Testis (tissue), 3 donors: ENCODE results near the gene MAOA. TPM values are rescaled to one million over a fixed set of nuclear protein-coding genes. Genes with fewer than 3 reads are reported as not detected.
"Not testable (repeated sequence)": the region's sequence is repeated elsewhere in the genome, so short reads cannot be mapped to it uniquely, and the experiment has no call there.

Experiments
- DNase-seq: peaks from one replicate; pipeline ENCODE4 v3.0.0-alpha.2; 2019
- H3K27ac ChIP-seq, 2 donors: fragments of 200-600 bp; sonication (generic); one replicate each; pipeline ENCODE4 v1.5.1; 2019
- H3K27me3 ChIP-seq: fragments of 200-600 bp; sonication (generic); one replicate; pipeline ENCODE4 v1.5.1; 2019
- H3K36me3 ChIP-seq: fragments of 200-600 bp; sonication (generic); one replicate; pipeline ENCODE4 v1.5.1; 2017; ENCODE audit warnings: low read depth; ENCODE audit errors: missing control alignments
- H3K4me1 ChIP-seq: fragments of 200-600 bp; sonication (generic); one replicate; pipeline ENCODE4 v1.5.1; 2019
- H3K4me3 ChIP-seq, 2 donors: fragments of 200-600 bp; sonication (generic); one replicate each; pipeline ENCODE4 v1.5.1; 2017 to 2019
- H3K9me3 ChIP-seq: fragments of 200-600 bp; sonication (generic); one replicate; pipeline ENCODE4 v1.5.1; 2017
- POLR2A ChIP-seq: fragments of 450-650 bp; IDR thresholded peaks from one replicate; pipeline ENCODE4 v1.6.1; 2017; ENCODE audit warnings: antibody characterized with exemption, mild to moderate bottlenecking, moderate library complexity
- WGBS, 2 donors: methylation state at CpG; one replicate each; pipeline ENCODE4 v1.1.5; 2018; 5-methylcytosine and 5-hydroxymethylcytosine counted together
- intact Hi-C: fragments of 100-400 bp; cut with DNase I; formaldehyde crosslinking; loops from one replicate; pipeline ENCODE4 v1.15.1; 2023; ENCODE audit warnings: low total_unique reads
- polyA plus RNA-seq: library from polyadenylated mRNA; stranded (reverse); fragments of 350-450 nt; fragmentation: Illumina TruSeq; extraction: RNeasy Lipid Tissue Mini Kit (QIAGEN cat#74804); gene quantifications from one replicate; pipeline ENCODE4 v1.2.3, GENCODE V29; 2014; ENCODE audit warnings: low read depth, low replicate concordance; ENCODE audit not compliant: insufficient read depth
- total RNA-seq, 2 donors: library from RNA; depleted of rRNA; stranded (reverse); fragments of >200 nt; gene quantifications; one replicate each; pipeline ENCODE4 v1.2.3, GENCODE V29; 2016
- TF ChIP-seq, protein P1 (sequence below), 3 experiments: fragments of 450-650 bp in 2 of 3; fragments of 200-600 bp in 1 of 3; sonication (generic) in 1 of 3; IDR thresholded peaks; one replicate each; pipeline ENCODE4 v1.5.1; 2016 to 2019; ENCODE audit warnings: antibody characterized with exemption in 3 of 3, mild to moderate bottlenecking in 2 of 3, moderate library complexity in 1 of 3

MAOA gene
- total and polyA plus RNA-seq, 3 donors from 2014 or later = 6.5 to 12.3 (median 11.8) TPM

DNA sequence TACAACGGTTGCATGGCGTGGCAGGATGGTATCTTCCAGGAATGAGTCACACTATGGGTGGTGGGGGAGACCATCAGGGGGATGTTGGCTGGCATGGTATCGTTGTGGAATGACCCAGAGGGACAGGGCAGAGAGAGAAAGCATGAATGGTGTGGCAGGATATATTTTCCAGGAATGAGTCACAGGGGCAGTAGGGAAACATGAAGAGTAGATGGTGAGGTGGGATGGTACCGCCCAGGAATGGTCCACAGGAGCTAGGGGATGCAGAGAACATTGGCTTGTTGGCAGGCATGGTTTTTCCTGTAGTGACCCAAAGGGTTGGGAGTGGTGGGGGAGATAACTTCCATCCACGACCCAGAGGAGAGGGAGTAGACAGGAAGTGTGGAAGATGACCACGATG is 62.4 kb downstream of the MAOA start:
- Histone ChIP-seq H3K4me3 (no peak overlapping the region), H3K4me1 (no peaks in the 10 kb centered on the region), H3K27me3 (no peaks in the 10 kb centered on the region), H3K36me3 (no peaks in the 10 kb centered on the region), H3K9me3 (no peaks in the 10 kb centered on the region), H3K27ac (no peak overlapping the region)
- no peak for DNase-seq
- intact Hi-C loops = no loop called here
- WGBS, 2 donors = 67 to 70% methylated on average over 4 to 6 of the region's 6 CpGs
- no peak for TF ChIP-seq POLR2A
- TF ChIP-seq, protein P1, sequence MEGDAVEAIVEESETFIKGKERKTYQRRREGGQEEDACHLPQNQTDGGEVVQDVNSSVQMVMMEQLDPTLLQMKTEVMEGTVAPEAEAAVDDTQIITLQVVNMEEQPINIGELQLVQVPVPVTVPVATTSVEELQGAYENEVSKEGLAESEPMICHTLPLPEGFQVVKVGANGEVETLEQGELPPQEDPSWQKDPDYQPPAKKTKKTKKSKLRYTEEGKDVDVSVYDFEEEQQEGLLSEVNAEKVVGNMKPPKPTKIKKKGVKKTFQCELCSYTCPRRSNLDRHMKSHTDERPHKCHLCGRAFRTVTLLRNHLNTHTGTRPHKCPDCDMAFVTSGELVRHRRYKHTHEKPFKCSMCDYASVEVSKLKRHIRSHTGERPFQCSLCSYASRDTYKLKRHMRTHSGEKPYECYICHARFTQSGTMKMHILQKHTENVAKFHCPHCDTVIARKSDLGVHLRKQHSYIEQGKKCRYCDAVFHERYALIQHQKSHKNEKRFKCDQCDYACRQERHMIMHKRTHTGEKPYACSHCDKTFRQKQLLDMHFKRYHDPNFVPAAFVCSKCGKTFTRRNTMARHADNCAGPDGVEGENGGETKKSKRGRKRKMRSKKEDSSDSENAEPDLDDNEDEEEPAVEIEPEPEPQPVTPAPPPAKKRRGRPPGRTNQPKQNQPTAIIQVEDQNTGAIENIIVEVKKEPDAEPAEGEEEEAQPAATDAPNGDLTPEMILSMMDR (IDR thresholded peaks at IDR 0.05) = no peak

DNA sequence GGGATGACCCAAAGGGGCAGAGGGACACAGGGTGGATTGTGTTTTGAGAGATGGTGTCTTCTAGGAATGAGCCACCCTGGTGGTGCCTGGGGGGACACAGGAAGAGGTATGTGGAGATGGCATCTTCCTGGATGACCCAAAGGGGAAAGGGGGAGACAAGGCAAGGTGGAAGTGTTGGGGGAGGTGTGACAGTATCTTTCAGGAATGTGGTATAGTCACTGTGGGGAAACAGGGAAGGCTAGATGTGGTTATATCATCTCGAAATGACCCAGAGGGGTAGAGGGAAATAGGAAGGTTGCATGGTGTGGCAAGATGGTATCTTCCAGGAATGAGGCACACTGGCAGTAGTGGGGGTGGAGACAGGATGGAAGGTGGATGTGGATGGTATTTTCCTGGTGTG is 62.9 kb downstream of the MAOA start:
- WGBS, 2 donors = 43 to 71% methylated on average over 1 of the region's 1 CpG
- intact Hi-C loops = no loop called here
- Histone ChIP-seq H3K27ac (no peak overlapping the region), H3K4me3 (no peak overlapping the region), H3K36me3 (no peaks in the 10 kb centered on the region), H3K4me1 (no peaks in the 10 kb centered on the region), H3K9me3 (no peaks in the 10 kb centered on the region), H3K27me3 (no peaks in the 10 kb centered on the region)
- no peak for DNase-seq
- no peak for TF ChIP-seq POLR2A
- TF ChIP-seq, protein P1 (IDR thresholded peaks at IDR 0.05) = no peak

DNA sequence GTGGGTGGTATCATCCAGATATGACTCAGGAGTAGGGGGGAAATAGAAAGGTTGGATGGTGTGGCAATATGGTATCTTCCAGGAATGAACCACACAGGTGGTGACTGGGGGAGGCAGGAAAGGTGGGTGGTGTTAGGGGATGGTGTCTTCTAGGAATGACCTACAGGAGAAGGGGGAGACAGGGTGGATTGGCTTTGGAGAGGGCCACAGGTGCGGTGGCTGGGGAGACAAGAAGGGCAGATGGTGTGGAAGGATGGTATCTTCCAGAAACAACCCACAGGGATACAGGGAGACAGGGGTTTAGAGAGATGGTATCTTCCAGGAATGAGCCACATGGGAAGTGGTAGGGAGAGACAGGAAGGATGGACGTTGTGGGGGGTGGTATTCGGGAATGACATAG is 64.0 kb downstream of the MAOA start:
- no peak overlapping the region for H3K27ac ChIP-seq
- no peaks in the 10 kb centered on the region for H3K36me3 ChIP-seq
- no peaks in the 10 kb centered on the region for H3K9me3 ChIP-seq
- H3K4me3 ChIP-seq = no peak overlapping the region
- H3K4me1 ChIP-seq = no peaks in the 10 kb centered on the region
- DNase-seq = no peak
- no peaks in the 10 kb centered on the region for H3K27me3 ChIP-seq
- intact Hi-C loops = no loop called here
- TF ChIP-seq, protein P1 (IDR thresholded peaks at IDR 0.05) = no peak
- TF ChIP-seq POLR2A = no peak
- 54 to 72% methylated on average over 3 of the region's 3 CpGs for WGBS, 2 donors

DNA sequence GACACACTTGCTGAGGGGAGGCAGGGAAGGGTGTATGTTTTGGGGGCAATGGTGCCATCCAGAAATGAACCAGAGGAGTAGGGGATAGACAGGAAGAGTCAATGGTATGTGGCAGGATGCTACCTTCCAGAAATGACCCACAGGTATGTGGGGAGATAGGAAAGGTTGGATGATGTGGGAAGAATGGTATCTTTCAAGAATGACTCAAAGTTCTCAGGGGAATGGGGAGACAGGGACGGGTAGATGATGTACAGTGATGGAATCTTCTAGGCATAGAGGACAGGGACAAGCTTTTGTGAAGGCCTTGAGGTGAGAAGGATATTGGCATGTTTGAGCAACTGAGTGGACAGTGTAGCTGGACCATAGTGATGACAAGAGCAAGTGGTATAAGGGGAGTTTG is 64.9 kb downstream of the MAOA start:
- no peak overlapping the region for H3K4me3 ChIP-seq
- WGBS, 2 donors = 36 to 77% methylated on average over 1 of the region's 1 CpG
- intact Hi-C loops = no loop called here
- H3K36me3 ChIP-seq = no peaks in the 10 kb centered on the region
- no peak for TF ChIP-seq POLR2A
- TF ChIP-seq, protein P1 (IDR thresholded peaks at IDR 0.05) = no peak
- no peaks in the 10 kb centered on the region for H3K9me3 ChIP-seq
- H3K4me1 ChIP-seq = no peaks in the 10 kb centered on the region
- no peak for DNase-seq
- H3K27me3 ChIP-seq = no peaks in the 10 kb centered on the region
- H3K27ac ChIP-seq = no peak overlapping the region

DNA sequence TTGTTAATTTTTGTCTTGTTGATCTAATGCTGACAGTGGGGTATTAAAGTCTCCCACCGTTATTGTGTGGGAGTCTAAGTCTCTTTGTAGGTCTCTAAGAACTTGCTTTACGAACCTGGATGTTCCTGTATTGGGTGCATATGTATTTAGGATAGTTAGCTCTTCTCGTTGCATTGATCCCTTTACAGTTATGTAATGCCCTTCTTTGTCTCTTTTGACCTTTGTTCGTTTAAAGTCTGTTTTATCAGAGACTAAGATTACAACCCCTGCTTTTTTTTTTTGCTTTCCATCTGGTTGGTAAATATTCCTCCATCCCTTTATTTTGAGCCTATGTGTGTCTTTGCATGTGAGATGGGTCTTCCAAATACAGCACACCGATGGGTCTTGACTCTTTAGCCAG is 69.1 kb downstream of the MAOA start:
- DNase-seq, H3K36me3 ChIP-seq, H3K27ac ChIP-seq, H3K4me3 ChIP-seq, H3K27me3 ChIP-seq, H3K9me3 ChIP-seq, intact Hi-C loops, H3K4me1 ChIP-seq: not testable (repeated sequence)
- WGBS, 2 donors = 70 to 88% methylated on average over 4 to 5 of the region's 5 CpGs

DNA sequence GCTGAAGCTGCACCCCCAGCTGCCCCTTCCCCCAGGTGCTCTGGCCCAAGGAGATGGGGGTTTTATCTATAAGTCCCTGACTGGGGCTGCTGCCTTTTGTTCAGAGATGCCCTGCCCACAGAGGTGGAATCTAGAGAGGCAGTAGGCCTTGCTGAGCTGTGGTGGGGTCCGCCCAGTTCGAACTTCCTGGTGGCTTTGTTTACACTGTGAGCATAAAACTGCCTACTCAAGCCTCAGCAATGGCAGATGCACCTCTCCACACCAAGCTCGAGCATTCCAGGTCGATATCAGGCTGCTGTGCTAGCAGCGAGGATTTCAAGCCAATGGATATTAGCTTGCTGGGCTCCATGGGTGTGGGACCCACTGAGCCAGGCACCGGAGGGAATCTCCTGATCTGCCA is 71.2 kb downstream of the MAOA start:
- H3K4me3 ChIP-seq, H3K27ac ChIP-seq, H3K9me3 ChIP-seq, H3K36me3 ChIP-seq, H3K27me3 ChIP-seq, intact Hi-C loops, DNase-seq, H3K4me1 ChIP-seq: not testable (repeated sequence)
- 100% methylated on average over 2 of the region's 6 CpGs; no CpG with 5 or more reads in 1 of the 2 donors for WGBS, 2 donors
